H9 (cell line): ENCODE data around the gene PANK2. TPM values are rescaled to one million over a fixed set of nuclear protein-coding genes. Genes with fewer than 3 reads are reported as not detected.

Experiments
- DNase-seq: peaks from one replicate; pipeline ENCODE4 v3.0.0-alpha.2; 2017
- H2AFZ ChIP-seq: one replicate; pipeline ENCODE4 v1.6.1; 2013; ENCODE audit warnings: mild to moderate bottlenecking, low read length, control low read depth, moderate library complexity
- H2AK5ac ChIP-seq: 2 replicates; pipeline ENCODE4 v1.6.1; 2013; ENCODE audit warnings: low read length, control low read depth, mixed read lengths; ENCODE audit not compliant: insufficient read length
- H2BK120ac ChIP-seq: one replicate; pipeline ENCODE4 v1.6.1; 2013; ENCODE audit warnings: low read depth, mild to moderate bottlenecking, low read length, control low read depth, inconsistent platforms; ENCODE audit not compliant: poor library complexity, severe bottlenecking
- H2BK12ac ChIP-seq: 2 replicates; pipeline ENCODE4 v1.6.1; 2013; ENCODE audit warnings: low read length, control low read depth, mixed read lengths, low read depth; ENCODE audit not compliant: insufficient read length
- H2BK15ac ChIP-seq: 2 replicates; pipeline ENCODE4 v1.6.1; 2013; ENCODE audit warnings: low read depth, low read length, control low read depth
- H2BK20ac ChIP-seq: one replicate; pipeline ENCODE4 v1.6.1; 2013; ENCODE audit warnings: low read depth, mild to moderate bottlenecking, low read length, control low read depth, inconsistent platforms; ENCODE audit not compliant: poor library complexity, severe bottlenecking
- H2BK5ac ChIP-seq: 2 replicates; pipeline ENCODE4 v1.6.1; 2013; ENCODE audit warnings: low read length, control low read depth, mixed read lengths; ENCODE audit not compliant: insufficient read length
- H3K14ac ChIP-seq: 2 replicates; pipeline ENCODE4 v1.6.1; 2013; ENCODE audit warnings: low read length, control low read depth; ENCODE audit not compliant: insufficient read depth
- H3K18ac ChIP-seq: 2 replicates; pipeline ENCODE4 v1.6.1; 2013; ENCODE audit warnings: low read depth, mild to moderate bottlenecking, mixed read lengths, low read length, control low read depth; ENCODE audit not compliant: insufficient read length
- H3K23ac ChIP-seq: 2 replicates; pipeline ENCODE4 v1.6.1; 2013; ENCODE audit warnings: low read length, control low read depth, mixed read lengths, low read depth; ENCODE audit not compliant: insufficient read length
- H3K23me2 ChIP-seq: 2 replicates; pipeline ENCODE4 v1.6.1; 2013; ENCODE audit warnings: low read depth, mild to moderate bottlenecking, mixed read lengths, low read length, control low read depth; ENCODE audit not compliant: insufficient read length, poor library complexity, severe bottlenecking
- H3K27ac ChIP-seq: 2 replicates; pipeline ENCODE4 v1.5.1; 2013; ENCODE audit warnings: low read length, control low read depth, mixed read lengths, low read depth; ENCODE audit not compliant: insufficient read length
- H3K27me3 ChIP-seq: 2 replicates; pipeline ENCODE4 v1.6.1; 2013; ENCODE audit warnings: low read length, control low read depth, inconsistent platforms; ENCODE audit not compliant: insufficient read depth
- H3K4ac ChIP-seq: 2 replicates; pipeline ENCODE4 v1.6.1; 2013; ENCODE audit warnings: low read depth, mild to moderate bottlenecking, control low read depth, inconsistent platforms, low read length, moderate library complexity
- H3K4me1 ChIP-seq: 2 replicates; pipeline ENCODE4 v1.6.1; 2013; ENCODE audit warnings: low read length, control low read depth, inconsistent platforms; ENCODE audit not compliant: insufficient read depth
- H3K4me2 ChIP-seq: 2 replicates; pipeline ENCODE4 v1.6.1; 2013; ENCODE audit warnings: low read length, control low read depth, mixed read lengths; ENCODE audit not compliant: insufficient read length, insufficient read depth
- H3K56ac ChIP-seq: 2 replicates; pipeline ENCODE4 v1.6.1; 2013; ENCODE audit warnings: low read depth, mild to moderate bottlenecking, mixed read lengths, low read length, control low read depth; ENCODE audit not compliant: insufficient read length
- H3K79me1 ChIP-seq: 2 replicates; pipeline ENCODE4 v1.6.1; 2013; ENCODE audit warnings: low read depth, mild to moderate bottlenecking, moderate library complexity, low read length, control low read depth, inconsistent platforms; ENCODE audit not compliant: insufficient read depth, poor library complexity, severe bottlenecking
- H3K79me2 ChIP-seq: 2 replicates; pipeline ENCODE4 v1.6.1; 2013; ENCODE audit warnings: low read length, control low read depth, inconsistent platforms; ENCODE audit not compliant: insufficient read depth
- H3K9ac ChIP-seq: 2 replicates; pipeline ENCODE4 v1.6.1; 2013; ENCODE audit warnings: low read length, control low read depth, mixed read lengths; ENCODE audit not compliant: insufficient read length; ENCODE audit errors: extremely low read depth
- H3K9me3 ChIP-seq: one replicate; pipeline ENCODE4 v1.6.1; 2013; ENCODE audit warnings: low read depth, low read length, inconsistent platforms; ENCODE audit not compliant: control insufficient read depth
- H3T11ph ChIP-seq: one replicate; pipeline ENCODE4 v1.6.1; 2013; ENCODE audit warnings: mild to moderate bottlenecking, low read length, control low read depth, inconsistent platforms
- H4K20me1 ChIP-seq: one replicate; pipeline ENCODE4 v1.6.1; 2013; ENCODE audit not compliant: control insufficient read depth, insufficient read length, insufficient read depth
- H4K5ac ChIP-seq: 2 replicates; pipeline ENCODE4 v1.6.1; 2013; ENCODE audit warnings: low read depth, mild to moderate bottlenecking, mixed read lengths, low read length, control low read depth; ENCODE audit not compliant: insufficient read length
- H4K8ac ChIP-seq: replicated peaks from 2 replicates; pipeline ENCODE4 v1.6.1; 2013; ENCODE audit warnings: low read length, control low read depth, mixed read lengths, low read depth; ENCODE audit not compliant: insufficient read length
- H4K91ac ChIP-seq: 2 replicates; pipeline ENCODE4 v1.6.1; 2013; ENCODE audit warnings: low read depth, mild to moderate bottlenecking, moderate library complexity, mixed read lengths, low read length, control low read depth; ENCODE audit not compliant: insufficient read length
- H3K27ac Mint-ChIP-seq, 3 experiments: 2 replicates in 2 of 3; 3 replicates in 1 of 3; pipeline ENCODE4 v1.8.0; 2020 to 2021; ENCODE audit warnings: mixed read lengths in 3 of 3, mild to moderate bottlenecking in 1 of 3, moderate library complexity in 1 of 3
- H3K27me3 Mint-ChIP-seq: 2 replicates; pipeline ENCODE4 v1.8.0; 2021; ENCODE audit warnings: low read depth, mild to moderate bottlenecking, moderate library complexity, mixed read lengths
- H3K36me3 Mint-ChIP-seq, 3 experiments: 2 replicates in 2 of 3; 3 replicates in 1 of 3; pipeline ENCODE4 v1.8.0; 2020 to 2021; ENCODE audit warnings: low read depth in 3 of 3, mixed read lengths in 3 of 3; ENCODE audit not compliant: insufficient read depth in 1 of 3
- H3K4me1 Mint-ChIP-seq, 2 experiments: 2 replicates each; pipeline ENCODE4 v1.8.0; 2020; ENCODE audit warnings: mixed read lengths in 2 of 2
- H3K4me3 Mint-ChIP-seq, 2 experiments: 2 replicates in 1 of 2; 3 replicates in 1 of 2; pipeline ENCODE4 v1.8.0; 2020 to 2021; ENCODE audit warnings: mild to moderate bottlenecking in 2 of 2, mixed read lengths in 2 of 2, moderate library complexity in 1 of 2
- H3K9me3 Mint-ChIP-seq, 2 experiments: 2 replicates in 1 of 2; 3 replicates in 1 of 2; pipeline ENCODE4 v1.8.0; 2020; ENCODE audit warnings: mild to moderate bottlenecking in 2 of 2, mixed read lengths in 2 of 2, moderate library complexity in 1 of 2
- WGBS: extraction: QIAGEN DNeasy Blood & Tissue Kit; methylation state at CpG from one replicate; pipeline ENCODE4 v1.1.7; 2013; ENCODE audit warnings: missing lambda C conversion rate, low lambda C conversion rate, mixed read lengths; ENCODE audit not compliant: insufficient read length; ENCODE audit errors: extremely low coverage; 5-methylcytosine and 5-hydroxymethylcytosine counted together
- total RNA-seq: library from RNA; stranded (reverse); gene quantifications from 2 replicates; pipeline ENCODE4 v1.2.1, GENCODE V29; 2021
- TF ChIP-seq, protein P1 (sequence below): fragments of 200-600 bp; sonication (generic); conservative IDR thresholded peaks from 3 replicates; pipeline ENCODE4 v1.8.0; 2021; ENCODE audit warnings: antibody characterized with exemption, mild to moderate bottlenecking

The PANK2 gene
- total RNA-seq, 1 experiment from 2014 or later: 65.4 TPM

DNA sequence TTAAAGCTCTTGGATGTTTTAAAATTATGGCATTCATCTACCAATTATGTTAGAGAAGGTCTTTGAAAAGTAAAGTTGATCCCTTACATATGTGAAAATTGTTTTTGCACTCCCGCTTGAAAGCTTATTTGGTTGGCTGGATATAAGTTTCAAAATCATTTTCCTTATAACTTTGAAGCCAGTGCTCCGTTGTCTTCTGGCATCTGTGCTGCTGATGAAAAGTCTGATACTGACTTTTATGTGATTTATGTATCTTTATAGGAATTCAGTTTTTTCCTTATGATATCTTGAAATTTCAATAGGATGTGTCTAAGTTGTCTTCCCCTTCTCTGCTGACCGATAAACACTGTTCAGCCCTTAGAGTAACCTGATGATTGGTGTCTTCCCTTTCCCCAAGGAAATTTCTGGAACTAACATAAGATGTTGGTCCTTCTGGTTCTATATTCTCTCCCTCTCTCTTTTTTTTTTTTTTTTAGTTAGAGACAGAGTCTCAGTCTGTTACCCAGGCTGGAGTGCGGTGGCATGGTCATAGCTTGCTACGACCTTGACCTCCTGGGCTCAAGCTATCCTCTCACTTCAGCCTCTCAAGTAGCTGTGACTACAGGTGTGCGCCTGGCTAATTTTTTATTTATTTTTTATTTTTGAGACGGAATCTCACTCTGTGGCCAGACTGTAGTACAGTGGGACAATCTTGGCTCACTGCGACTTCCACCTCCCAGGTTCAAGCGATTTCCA lies 12.7 kb downstream of the PANK2 start:
- no peak overlapping the region for H2BK15ac ChIP-seq
- H3K4me1 Mint-ChIP-seq: peaks cover 27 to 34% of the 10 kb centered on the region in 2 experiments
- H3K27me3 ChIP-seq: no peaks in the 10 kb centered on the region
- H3K79me2 ChIP-seq: peaks cover 81% of the 10 kb centered on the region
- H3K36me3 Mint-ChIP-seq: peaks cover 0 to 15% (median 9%) of the 10 kb centered on the region in 3 experiments; a peak in 6 of 7 replicates
- no peaks in the 10 kb centered on the region for H3K4me1 ChIP-seq
- no CpG with 5 or more reads among the region's 9 CpGs for WGBS
- no peaks in the 10 kb centered on the region for H3K23me2 ChIP-seq
- no peak for DNase-seq
- no peak overlapping the region for H3K14ac ChIP-seq
- H2BK120ac ChIP-seq: no peak overlapping the region
- no peak overlapping the region for H2BK5ac ChIP-seq
- H3K9ac ChIP-seq: no peak overlapping the region
- no peak overlapping the region for H3K4ac ChIP-seq
- no peaks in the 10 kb centered on the region for H3K9me3 ChIP-seq
- H4K5ac ChIP-seq: no peak overlapping the region
- peak overlapping the region in 2 of 3 experiments; percentile 49 to 76; a peak in 3 of 7 replicates for H3K27ac Mint-ChIP-seq
- TF ChIP-seq, protein P1, sequence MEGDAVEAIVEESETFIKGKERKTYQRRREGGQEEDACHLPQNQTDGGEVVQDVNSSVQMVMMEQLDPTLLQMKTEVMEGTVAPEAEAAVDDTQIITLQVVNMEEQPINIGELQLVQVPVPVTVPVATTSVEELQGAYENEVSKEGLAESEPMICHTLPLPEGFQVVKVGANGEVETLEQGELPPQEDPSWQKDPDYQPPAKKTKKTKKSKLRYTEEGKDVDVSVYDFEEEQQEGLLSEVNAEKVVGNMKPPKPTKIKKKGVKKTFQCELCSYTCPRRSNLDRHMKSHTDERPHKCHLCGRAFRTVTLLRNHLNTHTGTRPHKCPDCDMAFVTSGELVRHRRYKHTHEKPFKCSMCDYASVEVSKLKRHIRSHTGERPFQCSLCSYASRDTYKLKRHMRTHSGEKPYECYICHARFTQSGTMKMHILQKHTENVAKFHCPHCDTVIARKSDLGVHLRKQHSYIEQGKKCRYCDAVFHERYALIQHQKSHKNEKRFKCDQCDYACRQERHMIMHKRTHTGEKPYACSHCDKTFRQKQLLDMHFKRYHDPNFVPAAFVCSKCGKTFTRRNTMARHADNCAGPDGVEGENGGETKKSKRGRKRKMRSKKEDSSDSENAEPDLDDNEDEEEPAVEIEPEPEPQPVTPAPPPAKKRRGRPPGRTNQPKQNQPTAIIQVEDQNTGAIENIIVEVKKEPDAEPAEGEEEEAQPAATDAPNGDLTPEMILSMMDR: no peak
- no peak overlapping the region for H3K27ac ChIP-seq
- no peaks in the 10 kb centered on the region for H4K20me1 ChIP-seq
- H3K18ac ChIP-seq: no peak overlapping the region
- H3K4me3 Mint-ChIP-seq: no peak overlapping the region
- H4K8ac ChIP-seq: no peak overlapping the region
- H3K27me3 Mint-ChIP-seq: no peaks in the 10 kb centered on the region
- no peak overlapping the region for H3K23ac ChIP-seq
- H3K56ac ChIP-seq: no peak overlapping the region
- H2BK12ac ChIP-seq: no peak overlapping the region
- H3K4me2 ChIP-seq: no peak overlapping the region
- no peaks in the 10 kb centered on the region for H3K9me3 Mint-ChIP-seq
- H2BK20ac ChIP-seq: no peak overlapping the region
- no peak overlapping the region for H4K91ac ChIP-seq
- no peak overlapping the region for H2AFZ ChIP-seq
- H3K79me1 ChIP-seq: no peaks in the 10 kb centered on the region
- no peak overlapping the region for H2AK5ac ChIP-seq
- H3T11ph ChIP-seq: no peak overlapping the region
